DND-41 (cell line): ENCODE data around the gene PDPK1.

ENCODE experiments used
- CTCF ChIP-seq: IDR thresholded peaks from 2 replicates; pipeline ENCODE4 v1.5.1; 2012; ENCODE audit warnings: borderline replicate concordance, low read length, moderate library complexity, mild to moderate bottlenecking; ENCODE audit not compliant: poor library complexity, severe bottlenecking; ENCODE audit errors: extremely low read depth
- EZH2 ChIP-seq: IDR thresholded peaks from 3 replicates; pipeline ENCODE4 v1.6.1; 2012; ENCODE audit warnings: borderline replicate concordance, low read depth, mild to moderate bottlenecking, moderate library complexity, low read length, inconsistent platforms; ENCODE audit not compliant: severe bottlenecking

- TF ChIP-seq EZH2: no peak
- TF ChIP-seq CTCF: peak; percentile 56
Observed at GRCh38 chr16:2586241-2586640, 48.4 kb downstream of the PDPK1 start.
